GM18511 (cell line): ENCODE results near the gene FAM117A.
"Not testable (repeated sequence)": the region's sequence is repeated elsewhere in the genome, so short reads cannot be mapped to it uniquely, and the experiment has no call there.

Experiments used
- ATAC-seq: cut with Tn5 transposase; IDR thresholded peaks from one replicate; pipeline ENCODE4 v1.9.1; 2021; ENCODE audit warnings: mild to moderate bottlenecking, moderate library complexity; ENCODE audit not compliant: unreplicated experiment

The FAM117A gene

DNA sequence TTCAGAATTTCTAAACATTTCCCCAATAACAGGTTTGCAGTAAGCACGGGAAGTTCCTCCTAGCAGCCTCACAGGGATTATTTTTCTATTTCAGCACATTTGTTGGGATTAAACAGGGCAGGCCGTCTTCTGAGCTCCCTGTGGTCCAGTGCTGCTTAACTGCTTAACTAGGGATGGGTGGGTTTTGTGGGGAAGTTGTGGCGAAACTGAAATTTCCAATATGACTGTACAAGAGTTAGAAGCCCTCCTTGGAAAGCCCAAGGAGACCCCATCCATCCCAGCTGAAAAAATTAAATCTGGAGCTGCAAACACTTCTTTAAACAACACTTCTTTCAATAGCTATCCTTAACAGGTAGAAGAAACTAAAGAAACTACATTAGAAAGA, 22.2 kb downstream of the FAM117A start:
- no peak for ATAC-seq

DNA sequence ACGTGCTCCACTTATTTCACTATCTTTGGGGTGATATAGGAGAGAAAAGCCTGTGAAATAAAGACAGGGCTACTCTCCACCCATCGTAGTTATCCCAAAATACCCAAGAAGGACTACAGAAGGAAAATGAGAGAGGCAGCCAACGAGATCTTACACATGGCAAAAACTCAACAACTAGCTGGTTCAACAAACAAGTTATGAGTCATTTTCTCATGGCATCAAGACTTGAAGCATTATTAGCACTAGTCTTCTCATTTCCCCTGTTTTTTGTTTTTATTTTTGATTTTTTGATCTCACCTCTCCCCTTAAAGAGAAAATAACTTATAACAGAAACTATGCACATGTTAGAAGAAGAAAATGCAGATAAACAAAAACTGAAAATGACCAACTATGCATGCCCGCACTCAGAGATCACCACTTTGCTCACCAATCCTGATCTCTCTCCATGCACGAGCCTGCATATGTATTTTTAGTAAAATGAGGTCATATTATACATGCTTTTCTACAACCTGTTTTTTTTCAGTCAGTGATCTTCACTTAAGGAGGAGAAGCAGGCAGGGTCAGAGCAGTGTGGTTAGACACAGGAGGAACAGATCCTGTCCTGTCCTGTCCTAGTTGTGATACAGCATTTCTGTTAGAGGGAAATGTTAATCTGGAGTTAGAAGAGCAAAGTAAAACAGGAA, 22.8 kb downstream of the FAM117A start:
- no peak for ATAC-seq

DNA sequence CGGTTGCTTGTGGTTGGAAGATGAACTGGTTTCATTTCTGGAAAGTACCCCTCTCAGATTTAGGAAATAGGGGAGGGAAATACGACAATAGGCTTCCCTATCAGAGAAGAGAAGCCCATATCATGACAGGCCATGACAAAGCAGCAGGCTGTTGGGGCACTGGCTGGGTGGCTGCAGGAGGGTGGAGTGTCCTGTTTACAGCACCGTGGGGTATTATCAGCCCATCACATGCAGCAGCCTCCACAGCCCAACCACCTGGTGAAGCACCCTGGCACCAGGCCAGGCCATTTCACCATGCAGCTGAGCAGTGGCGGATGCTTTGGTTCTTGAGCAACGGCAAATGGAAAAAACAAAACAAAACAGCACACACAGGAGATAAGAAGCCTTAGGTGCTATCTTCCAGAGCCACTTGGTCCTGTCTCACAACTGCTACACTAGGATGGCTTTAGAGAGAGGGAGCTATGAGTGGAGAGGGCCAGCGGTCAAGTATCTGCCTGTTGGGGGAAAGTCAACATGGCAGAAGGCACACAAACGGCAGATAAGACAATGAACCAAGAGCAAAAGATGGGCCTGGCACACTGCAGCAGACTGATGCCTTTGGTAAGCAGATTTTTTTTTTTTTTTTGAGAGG, 24.2 kb downstream of the FAM117A start:
- ATAC-seq = peak; percentile 74

DNA sequence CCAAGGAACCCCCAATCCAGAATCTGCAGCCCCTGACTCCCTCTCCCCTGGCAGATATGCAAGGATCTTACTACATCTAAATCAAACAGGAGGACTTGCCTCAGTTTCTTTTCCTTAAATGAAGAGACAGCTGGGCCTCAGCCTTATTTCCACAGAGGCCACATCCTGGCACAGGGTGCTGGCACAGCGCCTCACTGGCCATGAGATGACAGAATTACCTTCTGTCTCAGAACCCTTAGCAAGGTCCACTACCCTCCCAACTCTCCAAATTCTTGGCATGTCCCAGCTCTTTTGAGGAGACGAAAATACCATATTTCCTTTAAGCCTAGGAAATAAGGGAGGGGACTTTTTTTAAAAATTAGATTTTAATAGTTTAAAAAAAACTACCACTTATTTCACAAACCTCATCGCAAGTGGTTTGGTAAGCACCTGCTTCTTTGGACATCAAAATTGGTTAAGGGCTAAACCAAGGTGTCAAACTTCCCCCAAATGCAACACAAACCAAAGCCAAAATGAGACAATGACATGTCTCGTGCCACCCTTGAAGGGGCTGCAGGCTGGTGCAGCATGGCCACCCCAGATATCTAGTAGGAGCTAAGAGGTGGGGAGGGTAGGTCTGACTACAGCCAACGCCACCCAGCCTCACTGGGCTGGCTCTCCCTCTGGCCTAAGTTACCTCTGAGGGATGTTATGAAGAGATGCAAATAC, 25.3 kb downstream of the FAM117A start:
- ATAC-seq = no peak

DNA sequence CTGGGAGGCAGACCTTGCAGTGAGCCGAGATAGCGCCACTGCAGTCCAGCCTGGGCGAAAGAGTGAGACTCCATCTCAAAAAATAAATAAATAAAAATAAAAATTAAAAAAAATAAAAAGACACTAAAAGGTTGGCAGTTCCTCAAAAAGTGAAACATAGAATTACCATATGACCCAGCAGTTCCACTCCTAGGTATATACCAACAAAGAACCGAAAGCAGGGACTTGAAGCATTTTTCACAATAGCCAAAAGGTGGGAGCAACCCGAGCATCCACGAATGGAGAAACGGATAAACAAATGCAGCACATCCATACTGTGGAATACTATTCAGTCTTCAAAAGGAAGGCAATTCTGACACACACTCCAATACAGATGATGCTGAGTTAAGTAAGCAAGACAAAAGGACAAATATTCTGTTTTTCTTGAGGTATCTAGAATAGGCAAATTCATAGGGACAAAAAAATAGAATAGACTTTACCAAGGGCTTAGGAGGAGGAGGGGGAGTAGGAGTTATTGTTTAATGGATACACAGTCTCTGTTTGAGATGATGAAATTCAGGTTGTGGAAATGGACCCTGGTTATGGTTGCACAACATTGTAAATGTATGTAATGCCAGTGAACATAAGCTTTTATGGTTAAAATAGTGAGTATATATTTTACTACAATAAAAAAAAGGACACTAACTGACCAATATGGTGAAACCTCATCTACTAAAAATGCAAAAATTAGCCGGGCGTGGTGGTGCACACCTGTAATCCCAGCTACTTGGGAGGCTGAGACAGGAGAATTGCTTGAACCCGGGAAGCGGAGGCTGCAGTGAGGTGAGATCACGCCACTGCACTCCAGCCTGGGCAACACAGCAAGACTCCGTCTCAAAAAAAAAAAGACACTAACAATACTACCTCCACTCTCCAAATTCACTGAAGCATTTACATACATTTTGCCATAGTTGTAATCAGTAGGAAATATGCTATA, 29.1 kb downstream of the FAM117A start:
- no peak for ATAC-seq

DNA sequence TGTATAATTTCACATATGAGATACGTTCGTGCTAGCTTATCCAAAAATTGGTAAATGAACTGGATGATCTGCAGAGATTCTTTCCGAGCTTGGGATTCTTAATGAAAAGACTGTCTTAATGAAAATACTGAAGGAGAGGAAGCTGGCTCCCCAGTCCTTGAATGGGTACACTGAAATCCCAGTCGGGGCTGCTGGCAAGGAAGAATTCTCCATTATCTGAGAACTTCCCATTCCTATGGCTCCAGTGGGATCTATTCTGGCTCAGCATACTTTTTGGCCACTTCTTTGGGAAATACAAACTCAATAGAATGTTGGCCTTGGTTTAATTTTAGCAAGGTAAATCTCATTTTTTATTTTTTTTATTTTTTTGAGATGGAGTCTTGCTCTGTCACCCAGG, 32.5 kb downstream of the FAM117A start:
- ATAC-seq = no peak

DNA sequence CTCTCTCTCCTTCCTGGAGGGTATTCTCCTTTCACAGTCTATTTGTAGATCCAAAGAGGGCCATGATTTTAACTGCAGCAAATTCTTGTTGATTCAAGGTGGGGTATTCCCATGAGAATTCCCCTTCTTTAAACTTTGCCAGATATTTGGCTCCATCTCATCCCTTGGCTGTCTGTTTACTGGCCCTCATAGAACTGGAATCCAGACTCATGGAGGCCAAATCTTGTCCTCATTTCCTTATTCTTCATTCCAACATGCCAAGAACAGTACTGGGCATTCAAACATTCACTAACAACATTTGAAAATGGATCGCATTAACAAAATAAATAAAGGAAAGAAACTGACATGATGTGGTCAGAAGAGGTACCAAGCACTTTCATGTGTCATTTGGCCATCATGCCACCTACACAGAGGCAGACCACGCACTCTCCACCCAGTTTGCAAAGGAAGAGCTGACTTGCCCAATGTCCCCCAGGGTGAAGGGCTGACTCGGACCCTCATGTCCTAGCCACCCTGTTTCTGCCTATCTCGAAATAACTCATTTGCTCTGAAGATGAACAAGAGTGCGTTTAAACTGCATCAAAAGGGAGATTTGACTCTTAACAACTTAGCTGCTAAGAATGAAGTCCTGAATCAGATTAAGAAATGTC, 33.0 kb downstream of the FAM117A start:
- no peak for ATAC-seq

DNA sequence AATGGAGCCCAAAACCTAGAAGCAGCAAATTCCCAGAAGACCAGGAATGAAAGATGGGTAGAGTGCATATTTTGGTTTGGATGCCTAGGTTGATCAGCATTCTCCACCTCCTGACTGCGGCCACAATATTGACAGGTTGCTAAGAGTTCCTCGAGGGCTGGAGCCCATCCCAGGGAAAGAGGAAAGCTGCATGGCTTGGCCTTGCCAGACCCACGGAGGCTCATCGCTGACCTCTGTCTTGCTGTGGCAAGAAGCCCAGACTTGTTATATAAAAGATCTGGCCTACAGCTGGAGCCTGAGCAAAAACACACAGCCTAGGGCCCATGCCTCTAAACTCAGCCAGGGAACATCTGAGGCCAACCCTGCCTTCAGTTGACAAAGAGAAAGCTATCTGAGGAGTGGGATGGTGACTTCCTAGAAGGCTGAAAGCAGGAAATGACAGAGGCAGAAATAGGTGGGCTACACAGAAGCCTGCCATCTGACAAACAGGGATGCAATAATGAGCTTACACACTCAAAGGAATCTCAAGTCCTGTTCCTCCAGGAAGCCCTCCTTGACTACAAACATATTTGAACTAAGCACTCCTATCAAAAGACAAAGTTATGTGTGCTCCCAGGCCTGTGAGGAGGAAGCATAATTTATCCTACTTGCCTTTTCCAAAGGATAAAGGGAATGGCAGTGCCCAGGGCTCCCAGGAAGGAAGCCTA, 33.7 kb downstream of the FAM117A start:
- no peak for ATAC-seq

DNA sequence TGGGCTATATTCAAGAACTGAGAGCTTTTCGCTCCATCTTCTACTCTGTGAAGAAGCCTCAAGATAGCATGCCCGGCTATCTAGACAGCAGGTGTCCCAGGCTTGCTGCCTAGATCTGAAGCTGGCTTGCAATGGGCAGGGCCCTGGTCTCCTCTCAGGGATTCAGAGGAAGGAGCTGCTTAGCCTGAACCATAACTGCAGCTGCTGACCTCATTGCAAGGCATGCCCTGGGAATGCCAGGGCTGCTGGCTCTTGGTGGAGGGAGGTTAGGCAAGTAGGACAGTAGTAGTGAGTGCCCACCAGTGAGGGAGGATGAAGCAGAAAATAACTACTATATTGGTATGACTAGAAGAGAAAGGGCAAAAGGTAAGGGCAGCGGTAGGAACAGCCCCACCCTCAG, 34.9 kb downstream of the FAM117A start:
- no peak for ATAC-seq

DNA sequence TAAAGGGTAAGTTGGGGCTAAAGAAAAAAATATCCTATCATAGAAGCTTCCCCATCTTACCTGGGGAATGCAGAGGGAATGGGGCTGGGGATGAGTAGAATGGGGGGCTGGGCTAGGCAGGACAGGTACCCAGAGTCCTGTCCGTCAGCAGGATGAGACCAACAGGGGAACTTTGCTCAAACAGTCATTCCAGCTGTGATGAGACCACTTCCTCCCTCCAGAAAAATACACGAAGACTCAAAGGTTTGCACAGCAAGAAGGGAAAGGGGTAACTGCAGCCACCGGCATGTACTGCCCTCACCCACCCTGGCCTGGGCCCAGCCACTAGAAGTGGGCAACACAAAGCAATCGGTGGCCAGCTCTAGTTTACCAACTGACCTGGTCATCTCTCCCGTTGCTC, 35.5 kb downstream of the FAM117A start:
- no peak for ATAC-seq

DNA sequence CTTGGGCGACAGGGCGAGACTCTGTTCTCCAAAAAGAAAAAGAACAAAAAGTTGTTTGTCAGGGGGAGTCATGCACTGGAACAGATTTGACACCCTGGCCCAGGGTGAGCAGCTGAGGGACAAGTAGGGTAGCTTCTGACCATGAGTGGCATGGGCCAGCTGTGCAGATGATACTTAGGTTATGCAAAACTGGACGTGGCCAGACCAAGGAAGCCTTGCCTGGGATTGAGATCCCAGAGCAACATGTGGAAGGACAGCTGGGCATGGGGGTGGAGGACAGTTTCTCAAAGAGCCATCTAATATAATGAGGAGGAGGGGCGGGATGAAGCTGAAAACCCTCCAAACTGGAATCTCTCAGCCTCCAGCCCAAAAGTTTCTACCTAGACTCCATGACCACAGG, 36.6 kb downstream of the FAM117A start:
- no peak for ATAC-seq

DNA sequence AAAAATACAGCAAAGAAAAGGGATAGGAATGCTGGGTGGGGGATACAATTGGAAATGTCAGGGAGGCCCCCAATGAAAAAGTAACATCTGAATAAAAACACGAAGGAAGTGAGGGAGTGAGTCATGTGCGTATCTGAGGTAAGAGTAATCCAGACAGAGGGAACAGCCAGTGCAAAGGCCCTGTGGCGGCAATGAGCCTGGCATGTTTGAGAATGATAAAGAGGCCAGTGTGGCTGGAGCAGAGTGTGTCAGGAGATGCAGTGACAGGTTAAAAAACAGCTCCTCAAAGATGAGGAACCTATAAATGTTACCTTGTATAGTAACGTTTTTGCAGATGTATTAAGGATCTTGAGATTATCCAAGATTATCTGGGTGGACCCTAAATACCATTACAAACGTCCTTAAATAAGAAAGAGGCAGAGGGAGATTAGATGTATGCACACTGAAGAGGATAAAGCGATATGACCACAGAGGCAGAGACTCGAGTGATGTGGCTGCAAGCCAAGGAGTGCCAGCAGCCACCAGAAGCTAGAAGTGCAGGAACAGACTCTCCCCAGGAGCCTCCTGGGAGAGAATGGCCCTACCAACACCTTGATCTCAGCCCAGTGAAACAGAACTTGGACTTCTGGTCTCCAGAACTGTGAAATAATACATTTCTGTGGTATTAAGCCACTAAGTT, 38.3 kb downstream of the FAM117A start:
- ATAC-seq = no peak

DNA sequence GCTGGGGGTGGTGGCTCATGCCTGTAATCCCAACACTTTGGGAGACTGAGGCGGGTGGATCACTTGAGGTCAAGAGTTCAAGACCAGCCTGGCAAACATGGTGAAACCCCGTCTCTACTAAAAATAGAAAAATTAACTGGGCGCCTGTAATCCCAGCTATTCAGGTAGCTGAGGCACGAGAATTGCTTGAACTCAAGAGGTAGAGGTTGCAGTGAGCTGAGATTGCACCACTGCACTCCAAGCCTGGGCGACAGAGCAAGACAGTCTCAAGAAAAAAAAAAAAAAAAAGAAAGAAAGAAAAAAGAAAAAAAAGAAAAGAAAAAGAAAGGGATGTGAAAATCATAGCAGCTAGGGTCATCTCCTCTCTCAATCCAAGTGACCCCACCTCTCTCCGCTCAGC, 39.4 kb downstream of the FAM117A start:
- not testable (repeated sequence) for ATAC-seq

DNA sequence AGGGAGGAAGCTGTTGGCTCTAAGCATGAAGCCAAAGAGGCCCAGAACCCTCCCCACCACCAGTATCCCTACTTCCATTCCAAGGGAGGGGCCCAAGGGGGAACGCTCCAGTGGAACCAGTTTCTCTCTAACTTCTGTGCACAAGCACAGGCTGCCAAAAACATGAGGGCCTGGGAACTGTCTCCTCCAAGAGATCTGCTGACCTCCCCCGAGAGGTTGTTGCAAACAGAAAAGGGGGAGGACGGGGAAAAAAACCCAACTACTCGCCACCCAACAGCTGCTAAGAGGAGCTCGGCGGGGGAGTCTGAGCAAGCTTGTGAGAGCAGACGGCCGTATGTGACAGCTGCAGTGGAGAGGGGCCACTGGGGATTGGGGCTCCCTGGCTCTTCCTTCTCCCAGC, 40.5 kb downstream of the FAM117A start:
- ATAC-seq = no peak

DNA sequence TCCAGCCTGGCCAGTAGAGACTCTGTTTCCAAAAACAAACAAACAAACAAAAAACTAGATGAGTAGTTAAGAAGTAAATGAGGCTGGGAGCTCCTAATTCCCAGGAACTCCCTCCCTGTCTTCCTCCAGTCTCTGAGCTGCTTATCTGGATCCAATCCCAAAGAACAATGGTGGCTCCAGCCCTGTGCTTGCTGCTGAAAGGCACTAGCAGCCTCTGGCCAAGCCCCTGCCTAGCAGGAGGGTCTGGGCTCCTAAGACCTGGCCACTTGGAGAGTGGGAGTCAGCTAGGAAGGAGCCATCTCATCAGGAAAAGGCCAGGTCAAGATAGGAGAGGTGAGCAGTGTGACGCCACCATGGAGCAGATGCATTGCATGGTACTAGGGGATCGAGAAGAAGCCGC, 41.9 kb downstream of the FAM117A start:
- no peak for ATAC-seq

DNA sequence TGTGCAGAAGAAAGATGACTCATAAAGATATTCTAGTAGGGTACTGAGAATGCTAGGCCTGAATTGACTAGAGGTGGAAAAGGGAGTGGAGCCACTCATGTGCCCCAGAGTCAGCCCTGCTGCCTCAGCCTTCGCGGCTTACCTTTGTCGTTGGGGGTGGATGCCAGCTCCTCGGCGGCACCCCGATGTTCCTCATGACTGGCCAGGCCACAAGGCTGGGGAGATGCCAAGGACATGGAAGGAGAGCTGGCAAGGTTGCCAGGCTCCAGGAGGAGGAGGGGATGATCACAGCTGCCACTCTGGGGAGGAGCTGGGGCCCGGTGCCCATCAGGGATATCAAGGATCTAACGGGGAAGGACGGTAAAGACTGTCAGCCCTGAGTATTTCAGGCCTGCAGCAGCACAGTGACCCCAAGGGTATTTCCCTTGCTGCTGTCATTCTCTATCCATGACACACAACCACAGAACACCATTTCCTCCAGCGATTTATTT, 46.5 kb downstream of the FAM117A start:
- no peak for ATAC-seq

DNA sequence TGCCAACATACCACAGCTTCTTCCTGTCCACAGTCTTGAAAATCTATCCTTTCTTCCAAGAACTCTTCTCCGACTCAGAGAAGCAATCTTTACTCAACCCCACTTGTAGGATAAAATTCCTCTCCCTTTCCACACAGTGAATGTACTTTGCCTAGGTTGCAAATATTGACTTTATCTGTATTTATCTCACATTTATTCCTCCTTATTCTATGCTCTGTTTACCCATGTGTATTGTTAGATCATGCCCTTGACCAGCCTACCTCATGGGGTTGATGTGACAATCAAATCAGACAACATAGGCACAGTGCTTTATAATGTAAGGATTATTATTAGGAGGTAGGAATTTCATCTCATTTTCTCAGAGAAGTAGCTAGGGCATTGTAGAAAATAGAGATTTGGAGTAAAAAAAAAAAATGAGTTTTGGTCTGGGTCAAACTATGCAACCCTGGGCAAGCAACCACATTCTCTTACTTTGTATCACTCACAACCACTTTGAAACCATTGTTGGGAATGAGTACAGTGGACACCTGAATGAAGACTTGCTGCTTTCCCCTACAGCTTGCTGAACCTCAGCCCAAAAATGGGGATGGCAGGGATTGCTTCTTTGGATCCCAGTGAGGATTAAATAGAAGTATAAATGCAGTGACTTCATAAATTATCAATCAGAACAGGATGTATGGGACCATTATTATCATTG, 47.1 kb downstream of the FAM117A start:
- no peak for ATAC-seq

DNA sequence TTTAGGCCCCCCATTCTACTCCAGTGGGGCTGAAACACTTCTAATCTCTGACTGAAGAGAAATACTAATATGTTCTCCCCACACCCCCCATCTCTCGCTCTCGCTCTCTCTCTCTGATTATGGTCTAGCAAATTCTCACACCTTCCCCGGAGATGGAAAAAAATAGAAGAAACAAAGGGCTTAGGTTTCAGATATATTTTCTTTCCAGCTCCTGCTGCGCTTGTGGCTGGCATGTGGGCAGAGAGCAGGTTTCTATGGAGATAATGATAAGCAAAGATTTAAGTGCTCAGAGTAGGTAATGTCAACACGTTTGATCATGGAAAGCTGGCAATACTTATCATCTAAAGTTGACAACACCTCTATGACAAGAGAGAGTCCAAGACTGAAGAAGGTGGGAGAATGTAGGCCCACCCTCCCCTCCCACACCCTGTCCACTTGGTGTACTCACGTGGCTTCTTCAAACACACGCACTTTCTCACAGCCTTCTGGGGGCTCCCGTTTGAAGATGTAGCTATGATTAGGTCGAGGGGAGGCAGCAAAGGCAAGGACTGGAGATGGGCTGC, 48.1 kb downstream of the FAM117A start:
- no peak for ATAC-seq
